Endothelial cell (in vitro differentiated cells): ENCODE measurements around the gene KDM1A. TPM values are rescaled to one million over a fixed set of nuclear protein-coding genes. Genes with fewer than 3 reads are reported as not detected.
A peak's percentile ranks its signal among the peaks of the same experiment; 100 is the strongest.

Experiments used
- DNase-seq: peaks from one replicate; pipeline ENCODE4 v3.0.0; 2021; ENCODE audit warnings: low spot score
- H3K27ac Mint-ChIP-seq: one replicate; pipeline ENCODE4 v1.8.0; 2021; ENCODE audit warnings: mixed read lengths, inconsistent platforms; ENCODE audit not compliant: unreplicated experiment
- H3K27me3 Mint-ChIP-seq: one replicate; pipeline ENCODE4 v1.8.0; 2021; ENCODE audit warnings: mild to moderate bottlenecking, moderate library complexity, mixed read lengths, inconsistent platforms; ENCODE audit not compliant: unreplicated experiment
- H3K36me3 Mint-ChIP-seq: one replicate; pipeline ENCODE4 v1.8.0; 2021; ENCODE audit warnings: mild to moderate bottlenecking, low read depth, mixed read lengths, inconsistent platforms; ENCODE audit not compliant: unreplicated experiment
- H3K4me1 Mint-ChIP-seq: one replicate; pipeline ENCODE4 v1.8.0; 2021; ENCODE audit warnings: mild to moderate bottlenecking, mixed read lengths, inconsistent platforms; ENCODE audit not compliant: unreplicated experiment
- H3K4me3 Mint-ChIP-seq: one replicate; pipeline ENCODE4 v1.8.0; 2021; ENCODE audit warnings: mild to moderate bottlenecking, mixed read lengths, inconsistent platforms; ENCODE audit not compliant: unreplicated experiment
- H3K9me3 Mint-ChIP-seq: one replicate; pipeline ENCODE4 v1.8.0; 2021; ENCODE audit warnings: mixed read lengths, inconsistent platforms; ENCODE audit not compliant: unreplicated experiment
- CTCF ChIP-seq: fragments of 200-600 bp; sonication (generic); IDR thresholded peaks from one replicate; pipeline ENCODE4 v1.5.0; 2021; ENCODE audit warnings: antibody characterized with exemption; ENCODE audit not compliant: unreplicated experiment
- total RNA-seq: library from RNA; stranded (reverse); fragmentation: NEBNext Ultra II Directional; extraction: Animal tissue kit (Norgen Biotek cat#: 25700); gene quantifications from one replicate; pipeline ENCODE4 v1.2.1, GENCODE V29; 2021; ENCODE audit not compliant: unreplicated experiment

KDM1A gene
- total RNA-seq, 1 donor from 2014 or later: 105 TPM

DNA sequence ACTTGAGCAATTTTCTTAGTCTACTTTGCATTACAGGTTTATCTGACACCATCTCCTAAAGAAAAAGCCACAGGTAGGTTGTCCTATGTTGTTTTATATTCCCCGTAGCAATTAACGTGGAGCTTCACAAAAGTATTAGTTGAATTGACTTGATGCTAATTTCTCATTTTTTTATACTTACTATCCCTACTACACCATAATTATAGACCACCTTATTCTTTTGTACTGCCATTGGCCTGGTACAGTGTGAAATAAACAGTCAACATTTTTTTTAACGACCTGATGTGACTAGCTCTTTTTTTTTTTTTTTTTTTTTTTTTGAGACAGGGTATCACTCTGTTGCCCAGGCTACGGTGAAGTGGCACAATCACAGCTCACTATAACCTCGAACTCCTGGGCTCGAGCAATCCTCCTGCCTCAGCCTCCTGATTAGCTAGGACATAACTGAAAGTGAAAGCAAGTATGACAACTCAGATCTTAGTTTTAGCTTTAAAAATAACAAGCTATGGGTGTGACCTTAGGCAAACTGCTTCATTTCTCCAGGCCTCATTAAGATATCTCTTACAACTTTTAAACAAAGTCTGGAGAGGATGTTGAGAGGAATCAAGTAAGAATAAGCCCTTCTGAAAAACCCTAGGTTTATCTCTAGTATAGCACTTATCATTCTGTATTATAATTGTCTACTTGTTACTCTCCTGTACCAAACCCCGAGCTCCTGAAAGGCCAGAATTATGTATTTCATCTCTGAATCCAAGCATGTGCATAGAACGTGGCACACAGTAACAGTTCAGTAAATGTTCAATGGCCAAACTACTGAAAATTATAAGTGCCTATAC is 99.9 kb downstream of the KDM1A start:
- no peaks in the 10 kb centered on the region for H3K36me3 Mint-ChIP-seq
- no peak for TF ChIP-seq CTCF
- DNase-seq: no peak
- H3K4me1 Mint-ChIP-seq: peaks cover 39% of the 10 kb centered on the region
- H3K27me3 Mint-ChIP-seq: peaks cover 1% of the 10 kb centered on the region
- no peak overlapping the region for H3K4me3 Mint-ChIP-seq
- no peaks in the 10 kb centered on the region for H3K9me3 Mint-ChIP-seq
- H3K27ac Mint-ChIP-seq: peak overlapping the region; percentile 71

- Mint-ChIP-seq H3K4me1 (peaks cover 39% of the 10 kb centered on the region), H3K9me3 (no peaks in the 10 kb centered on the region), H3K36me3 (no peaks in the 10 kb centered on the region), H3K27me3 (no peaks in the 10 kb centered on the region), H3K27ac (no peak overlapping the region), H3K4me3 (no peak overlapping the region)
- TF ChIP-seq CTCF: no peak
- DNase-seq: no peak
Observed at GRCh38 chr1:23120383-23120782, 101.1 kb downstream of the KDM1A start.

- H3K4me3 Mint-ChIP-seq: no peak overlapping the region
- peaks cover 49% of the 10 kb centered on the region for H3K4me1 Mint-ChIP-seq
Observed at GRCh38 chr1:23122023-23122748, 102.9 kb downstream of the KDM1A start.

GRCh38 chr1:23122796-23123195 is 103.5 kb downstream of the KDM1A start:
- TF ChIP-seq CTCF: no peak
- H3K4me1 Mint-ChIP-seq: peaks cover 47% of the 10 kb centered on the region
- H3K4me3 Mint-ChIP-seq: no peak overlapping the region
- no peaks in the 10 kb centered on the region for H3K9me3 Mint-ChIP-seq
- no peaks in the 10 kb centered on the region for H3K27me3 Mint-ChIP-seq
- no peak overlapping the region for H3K27ac Mint-ChIP-seq
- no peak for DNase-seq
- no peaks in the 10 kb centered on the region for H3K36me3 Mint-ChIP-seq

More at GRCh38 chr1:23122023-23122748, 102.9 kb downstream of the KDM1A start:
- no peaks in the 10 kb centered on the region for H3K36me3 Mint-ChIP-seq
- no peak overlapping the region for H3K27ac Mint-ChIP-seq
- DNase-seq: no peak
- H3K27me3 Mint-ChIP-seq: no peaks in the 10 kb centered on the region
- no peak for TF ChIP-seq CTCF
- no peaks in the 10 kb centered on the region for H3K9me3 Mint-ChIP-seq

DNA sequence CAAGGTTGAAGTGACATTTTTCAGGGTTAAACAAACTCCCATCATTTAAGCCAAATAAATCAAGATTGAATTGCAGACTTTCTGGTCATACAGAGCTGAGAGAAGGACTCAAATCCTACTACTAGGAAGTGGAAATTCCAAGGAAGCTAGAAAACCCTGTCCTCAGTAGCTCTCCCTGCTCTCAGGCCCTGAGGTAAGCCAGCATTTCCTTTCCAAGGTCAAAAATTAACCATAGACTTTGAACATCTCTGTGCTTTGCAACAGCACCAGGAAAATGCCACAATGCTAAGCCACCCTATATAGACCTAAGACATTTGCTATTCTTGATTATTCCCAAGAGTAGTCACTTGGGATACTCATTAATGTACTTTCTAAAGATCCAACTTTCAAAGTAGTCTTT is 104.3 kb downstream of the KDM1A start:
- Mint-ChIP-seq H3K4me1 (peaks cover 47% of the 10 kb centered on the region), H3K27ac (no peak overlapping the region), H3K27me3 (no peaks in the 10 kb centered on the region), H3K36me3 (no peaks in the 10 kb centered on the region), H3K9me3 (no peaks in the 10 kb centered on the region), H3K4me3 (no peak overlapping the region)
- TF ChIP-seq CTCF: no peak
- no peak for DNase-seq
